H1 (cell line): ENCODE results near the gene TCEAL1. TPM values are rescaled to one million over a fixed set of nuclear protein-coding genes. Genes with fewer than 3 reads are reported as not detected.

Source experiments
- CTCF ChIA-PET: fragments of 300-600 bp; sonication (Branson Sonifier 250); formaldehyde crosslinking; loops from one replicate; lab custom pipeline; 2021; ENCODE audit not compliant: partially characterized antibody; lab: Charles Lee
- POLR2A ChIA-PET: fragments of 300-600 bp; sonication (Branson Sonifier 250); formaldehyde crosslinking; loops from one replicate; lab custom pipeline; 2021; ENCODE audit warnings: inconsistent platforms; ENCODE audit not compliant: partially characterized antibody; lab: Charles Lee
- DNase-seq, 2 experiments: peaks; one replicate each; pipeline versions ENCODE4 v3.0.0 to v3.0.0-alpha.2; 2010 to 2022; ENCODE audit warnings: low spot score in 2 of 2, low read depth in 1 of 2, mixed read lengths in 1 of 2
- FAIRE-seq: peaks from 2 replicates; lab custom pipeline; 2011; peaks lifted over from hg19 to GRCh38; lab: Jason Lieb, UNC
- H2AFZ ChIP-seq: 2 replicates; pipeline ENCODE4 v1.8.1; 2012; ENCODE audit warnings: low read length, inconsistent platforms
- H2AK5ac ChIP-seq: 2 replicates; pipeline ENCODE4 v1.6.1; 2013; ENCODE audit warnings: low read depth, low read length
- H2BK120ac ChIP-seq: replicated peaks from 2 replicates; pipeline ENCODE3; 2013; ENCODE audit warnings: low read depth, low read length, inconsistent platforms
- H2BK12ac ChIP-seq: 2 replicates; pipeline ENCODE4 v1.6.1; 2013; ENCODE audit warnings: low read depth, low read length
- H2BK15ac ChIP-seq: 2 replicates; pipeline ENCODE4 v1.6.1; 2013; ENCODE audit warnings: low read length
- H2BK20ac ChIP-seq: 2 replicates; pipeline ENCODE4 v1.6.1; 2013; ENCODE audit warnings: low read length
- H2BK5ac ChIP-seq: 2 replicates; pipeline ENCODE4 v1.6.1; 2013; ENCODE audit warnings: low read depth, low read length
- H3K14ac ChIP-seq: 2 replicates; pipeline ENCODE4 v1.6.1; 2013; ENCODE audit warnings: inconsistent platforms; ENCODE audit not compliant: insufficient read length
- H3K18ac ChIP-seq: 2 replicates; pipeline ENCODE4 v1.6.1; 2013; ENCODE audit warnings: low read length; ENCODE audit errors: extremely low read depth
- H3K23ac ChIP-seq: 2 replicates; pipeline ENCODE4 v1.6.1; 2013; ENCODE audit warnings: inconsistent platforms; ENCODE audit not compliant: insufficient read length
- H3K23me2 ChIP-seq: 2 replicates; pipeline ENCODE4 v1.6.1; 2013; ENCODE audit warnings: low read depth, low read length
- H3K27ac ChIP-seq: 2 replicates; pipeline ENCODE4 v1.6.1; 2011; ENCODE audit warnings: low read depth, low read length, inconsistent platforms
- H3K27me3 ChIP-seq, 4 experiments: replicated peaks in 1 of 4; 1 replicate in 1 of 4; 2 replicates in 3 of 4; pipeline versions ENCODE4 v1.6.1 to v1.8.1; 2011 to 2013; ENCODE audit warnings: low read length in 3 of 4, mild to moderate bottlenecking in 3 of 4, inconsistent platforms in 2 of 4, mixed read lengths in 2 of 4, moderate library complexity in 1 of 4; ENCODE audit not compliant: control insufficient read depth in 3 of 4, insufficient read depth in 3 of 4; ENCODE audit errors: extremely low read depth in 1 of 4
- H3K36me3 ChIP-seq, 4 experiments: 2 replicates each; pipeline versions ENCODE4 v1.6.1 to v1.8.1; 2011 to 2013; ENCODE audit warnings: mild to moderate bottlenecking in 4 of 4, low read length in 3 of 4, moderate library complexity in 2 of 4, control low read depth in 1 of 4, inconsistent platforms in 1 of 4; ENCODE audit not compliant: insufficient read depth in 4 of 4, control insufficient read depth in 2 of 4
- H3K4ac ChIP-seq: replicated peaks from 2 replicates; pipeline ENCODE3; 2013; ENCODE audit warnings: low read length, low read depth, mixed read lengths, inconsistent platforms; ENCODE audit not compliant: insufficient read length
- H3K4me1 ChIP-seq, 4 experiments: replicated peaks in 1 of 4; 1 replicate in 1 of 4; 2 replicates in 3 of 4; pipeline versions ENCODE4 v1.6.1 to v1.8.1; 2011 to 2013; ENCODE audit warnings: low read length in 3 of 4, inconsistent platforms in 2 of 4, mixed read lengths in 1 of 4; ENCODE audit not compliant: insufficient read depth in 4 of 4, control insufficient read depth in 3 of 4
- H3K4me2 ChIP-seq, 2 experiments: 2 replicates each; pipeline versions ENCODE4 v1.6.1 to v1.8.1; 2011 to 2013; ENCODE audit warnings: low read depth in 2 of 2, low read length in 2 of 2, control low read depth in 1 of 2, inconsistent platforms in 1 of 2, mild to moderate bottlenecking in 1 of 2; ENCODE audit not compliant: insufficient read depth in 1 of 2
- H3K4me3 ChIP-seq, 4 experiments: fragments of 200-600, 300-600 bp in 1 of 4; sonication (generic), shearing (Covaris generic), sonication (Bioruptor Twin) in 1 of 4; 2 replicates each; pipeline versions ENCODE4 v1.5.1 to v1.8.1; 2011 to 2016; ENCODE audit warnings: low read length in 4 of 4, low read depth in 3 of 4, control low read depth in 2 of 4, inconsistent platforms in 2 of 4, mild to moderate bottlenecking in 2 of 4, mixed read lengths in 1 of 4, moderate library complexity in 1 of 4; ENCODE audit not compliant: insufficient read depth in 2 of 4; ENCODE audit errors: extremely low read depth in 1 of 4
- H3K56ac ChIP-seq: replicated peaks from 2 replicates; pipeline ENCODE3; 2013; ENCODE audit warnings: low read depth, mild to moderate bottlenecking, mixed read lengths, low read length, inconsistent platforms; ENCODE audit not compliant: insufficient read length
- H3K79me1 ChIP-seq: 2 replicates; pipeline ENCODE4 v1.6.1; 2013; ENCODE audit warnings: low read depth, low read length, control low read depth
- H3K79me2 ChIP-seq, 2 experiments: 2 replicates each; pipeline versions ENCODE4 v1.6.1 to v1.8.1; 2012 to 2013; ENCODE audit warnings: low read length in 2 of 2, mild to moderate bottlenecking in 2 of 2, inconsistent platforms in 1 of 2; ENCODE audit not compliant: insufficient read depth in 2 of 2, control insufficient read depth in 1 of 2
- H3K9ac ChIP-seq, 4 experiments: replicated peaks in 1 of 4; 1 replicate in 1 of 4; 2 replicates in 3 of 4; pipeline versions ENCODE4 v1.6.1 to v1.8.1; 2011 to 2013; ENCODE audit warnings: low read depth in 3 of 4, low read length in 3 of 4, control low read depth in 2 of 4, mild to moderate bottlenecking in 2 of 4, moderate library complexity in 2 of 4, inconsistent platforms in 1 of 4; ENCODE audit errors: extremely low read depth in 1 of 4
- H3K9me3 ChIP-seq, 2 experiments: 2 replicates each; pipeline versions ENCODE4 v1.6.1 to v1.8.1; 2012 to 2013; ENCODE audit warnings: mild to moderate bottlenecking in 2 of 2, moderate library complexity in 2 of 2, control low read depth in 1 of 2, inconsistent platforms in 1 of 2, low read depth in 1 of 2, low read length in 1 of 2, mixed read lengths in 1 of 2; ENCODE audit not compliant: insufficient read depth in 2 of 2
- H4K20me1 ChIP-seq, 2 experiments: replicated peaks in 1 of 2; 2 replicates each; pipeline versions ENCODE3 to v1.8.1; 2011 to 2013; ENCODE audit warnings: inconsistent platforms in 2 of 2, low read length in 2 of 2, mild to moderate bottlenecking in 1 of 2; ENCODE audit not compliant: insufficient read depth in 2 of 2, control insufficient read depth in 1 of 2
- H4K5ac ChIP-seq: 2 replicates; pipeline ENCODE4 v1.6.1; 2013; ENCODE audit warnings: low read length, low read depth, mixed read lengths, inconsistent platforms; ENCODE audit not compliant: insufficient read length
- H4K8ac ChIP-seq: 2 replicates; pipeline ENCODE4 v1.8.0; 2013; ENCODE audit warnings: mild to moderate bottlenecking, moderate library complexity, low read length, inconsistent platforms; ENCODE audit not compliant: insufficient read depth; ENCODE audit errors: extremely low read depth
- H4K91ac ChIP-seq: replicated peaks from 2 replicates; pipeline ENCODE3; 2013; ENCODE audit warnings: low read length, mixed read lengths, inconsistent platforms; ENCODE audit not compliant: insufficient read length
- POLR2AphosphoS5 ChIP-seq: IDR thresholded peaks from 2 replicates; pipeline ENCODE4 v1.6.1; 2011; ENCODE audit warnings: low read depth, low read length
- RAD21 ChIP-seq, 2 experiments: IDR thresholded peaks in 1 of 2; conservative IDR thresholded peaks in 1 of 2; 2 replicates each; pipeline ENCODE4 v1.6.1; 2011; ENCODE audit warnings: low read depth in 2 of 2, low read length in 2 of 2, improper control_type of control experiment in 1 of 2, inconsistent platforms in 1 of 2, mild to moderate bottlenecking in 1 of 2, moderate library complexity in 1 of 2
- WGBS, 2 experiments: shearing (Covaris generic) in 1 of 2; methylation state at CpG; one replicate each; pipeline versions ENCODE4 v1.1.6 to v1.1.7; 2013 to 2015; ENCODE audit warnings: low lambda C conversion rate in 2 of 2, mixed read lengths in 2 of 2, inconsistent platforms in 1 of 2, low coverage in 1 of 2, missing lambda C conversion rate in 1 of 2; ENCODE audit not compliant: insufficient replicate concordance in 2 of 2, insufficient coverage in 1 of 2, insufficient read length in 1 of 2; ENCODE audit errors: extremely low coverage in 1 of 2, missing lambda C conversion rate in 1 of 2; 5-methylcytosine and 5-hydroxymethylcytosine counted together
- polyA plus RNA-seq, 7 experiments: library from polyadenylated mRNA; depleted of rRNA in 3 of 7; stranded (reverse) in 5 of 7; unstranded in 2 of 7; fragments of >200 nt in 5 of 7; fragments of 200-250 nt in 2 of 7; gene quantifications; 1 replicate in 5 of 7; 2 replicates in 1 of 7; 4 replicates in 1 of 7; pipeline versions ENCODE4 v1.2.1 to v1.2.3, GENCODE V29; 2011 to 2013; ENCODE audit warnings: missing spikeins in 2 of 7, mixed read lengths in 2 of 7
- total RNA-seq: library from RNA; stranded (reverse); fragmentation: NEBNext Ultra II Directional; extraction: Animal tissue kit (Norgen Biotek cat#: 25700); gene quantifications from 2 replicates; pipeline ENCODE4 v1.2.1, GENCODE V29; 2021
- TF ChIP-seq, protein P1 (sequence below), 3 experiments: IDR thresholded peaks; 1 replicate in 2 of 3; 2 replicates in 1 of 3; pipeline versions ENCODE4 v1.5.1 to v1.6.1; 2011; ENCODE audit warnings: low read length in 3 of 3, mild to moderate bottlenecking in 3 of 3, inconsistent platforms in 2 of 3, low read depth in 1 of 3, moderate library complexity in 1 of 3; ENCODE audit not compliant: insufficient read depth in 1 of 3; ENCODE audit errors: control extremely low read depth in 1 of 3
- TF ChIP-seq, protein P2 (sequence below): IDR thresholded peaks from 2 replicates; pipeline ENCODE4 v1.6.1; 2012; ENCODE audit warnings: inconsistent platforms

The TCEAL1 gene
- total and polyA plus RNA-seq, 2 of the 8 experiments (the other 6 are each of a cell fraction or from before 2014, with no cell fraction given), result 3.9 to 4.1 TPM

DNA sequence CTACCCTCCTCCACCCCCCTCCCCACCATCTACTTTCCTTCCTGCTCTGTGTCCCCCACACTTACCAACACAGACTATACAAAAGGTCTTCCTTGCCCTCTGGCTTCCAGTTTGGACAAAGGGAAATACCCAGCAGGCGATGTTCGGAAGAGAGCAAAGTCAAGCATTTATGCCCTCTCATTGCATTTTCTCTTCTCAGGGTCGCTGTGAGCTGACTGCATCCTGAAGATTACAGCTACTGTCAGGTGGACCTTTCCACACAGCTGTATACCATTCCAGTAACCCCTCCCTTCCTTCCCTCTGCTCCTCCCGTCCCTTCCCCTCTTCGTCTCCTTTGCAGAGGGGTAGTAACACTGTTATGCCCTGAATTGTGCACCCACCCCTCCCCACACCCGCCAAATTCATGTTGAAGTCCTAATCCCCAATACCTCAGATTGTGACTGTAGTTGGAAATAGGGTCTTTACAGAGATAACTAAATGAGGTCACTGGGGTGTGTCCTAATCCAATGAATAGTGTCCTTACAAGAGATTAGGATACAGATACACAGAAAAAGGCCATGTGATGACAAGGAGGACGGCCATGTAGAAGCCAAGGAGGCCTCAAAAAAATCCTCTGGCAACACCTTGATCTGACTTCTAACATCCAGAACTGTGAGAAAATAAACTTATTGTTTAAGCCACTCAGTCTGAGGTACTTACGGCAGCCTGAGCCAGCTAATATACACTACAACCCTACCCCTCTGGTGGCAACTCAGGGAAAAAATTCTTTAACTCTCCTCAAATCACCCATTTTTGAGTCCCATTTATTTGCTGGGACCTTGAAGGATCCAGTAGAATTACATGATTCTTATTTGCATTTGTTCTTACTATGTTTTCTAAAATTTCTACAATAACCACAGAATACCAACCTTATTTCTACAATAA, 46.0 kb downstream of the TCEAL1 start:
- no peak overlapping the region for H2AK5ac ChIP-seq
- CTCF ChIA-PET, result no interaction called here
- H3K23me2 ChIP-seq, result no peaks in the 10 kb centered on the region
- WGBS, 2 experiments, result 63% methylated on average over 8 of the region's 8 CpGs; no CpG with 5 or more reads in 1 of the 2 experiments
- H2AFZ ChIP-seq, result no peak overlapping the region
- H3K9ac ChIP-seq, result no peak overlapping the region
- no peaks in the 10 kb centered on the region for H3K79me1 ChIP-seq
- no peak overlapping the region for H3K27ac ChIP-seq
- no peak overlapping the region for H2BK120ac ChIP-seq
- H3K36me3 ChIP-seq, result peaks cover 3 to 38% (median 12%) of the 10 kb centered on the region in 4 experiments; a peak in 5 of 8 replicates
- H3K27me3 ChIP-seq, result no peaks in the 10 kb centered on the region
- POLR2A ChIA-PET, result interaction anchor here (0.7 kb wide), 1 partner anchor 49 kb away, joined by 3 read pairs; no protein-coding TSS in a partner anchor
- H4K91ac ChIP-seq, result no peak overlapping the region
- H3K56ac ChIP-seq, result no peak overlapping the region
- DNase-seq, result no peak
- no peak overlapping the region for H3K14ac ChIP-seq
- peak overlapping the region in 1 of 2 experiments; percentile 14; a peak in 1 of 4 replicates for H3K4me2 ChIP-seq
- no peak overlapping the region; the same call in 1 of the 2 replicates for H4K8ac ChIP-seq
- no peaks in the 10 kb centered on the region; a peak in 1 of 7 replicates for H3K4me1 ChIP-seq
- no peak overlapping the region for H2BK12ac ChIP-seq
- no peak overlapping the region for H3K18ac ChIP-seq
- H3K23ac ChIP-seq, result no peak overlapping the region
- H4K20me1 ChIP-seq, result no peaks in the 10 kb centered on the region
- H3K4me3 ChIP-seq, result no peak overlapping the region
- H2BK15ac ChIP-seq, result no peak overlapping the region
- no peaks in the 10 kb centered on the region for H3K79me2 ChIP-seq
- H4K5ac ChIP-seq, result no peak overlapping the region
- peak; percentile 84 for FAIRE-seq
- no peak overlapping the region for H3K4ac ChIP-seq
- H2BK5ac ChIP-seq, result no peak overlapping the region
- no peak overlapping the region for H2BK20ac ChIP-seq
- TF ChIP-seq RAD21 (IDR thresholded peaks at IDR 0.05 in 1 of 2, conservative IDR thresholded peaks at IDR 0.05 in 1 of 2; ENCODE audit: low read depth in 2 of 2, low read length in 2 of 2) (peak in 1 of 2 experiments; percentile 19; a peak in 1 of 4 replicates), POLR2AphosphoS5 (peak; percentile 15; the same call in 1 of the 2 replicates)
- TF ChIP-seq, protein P1, sequence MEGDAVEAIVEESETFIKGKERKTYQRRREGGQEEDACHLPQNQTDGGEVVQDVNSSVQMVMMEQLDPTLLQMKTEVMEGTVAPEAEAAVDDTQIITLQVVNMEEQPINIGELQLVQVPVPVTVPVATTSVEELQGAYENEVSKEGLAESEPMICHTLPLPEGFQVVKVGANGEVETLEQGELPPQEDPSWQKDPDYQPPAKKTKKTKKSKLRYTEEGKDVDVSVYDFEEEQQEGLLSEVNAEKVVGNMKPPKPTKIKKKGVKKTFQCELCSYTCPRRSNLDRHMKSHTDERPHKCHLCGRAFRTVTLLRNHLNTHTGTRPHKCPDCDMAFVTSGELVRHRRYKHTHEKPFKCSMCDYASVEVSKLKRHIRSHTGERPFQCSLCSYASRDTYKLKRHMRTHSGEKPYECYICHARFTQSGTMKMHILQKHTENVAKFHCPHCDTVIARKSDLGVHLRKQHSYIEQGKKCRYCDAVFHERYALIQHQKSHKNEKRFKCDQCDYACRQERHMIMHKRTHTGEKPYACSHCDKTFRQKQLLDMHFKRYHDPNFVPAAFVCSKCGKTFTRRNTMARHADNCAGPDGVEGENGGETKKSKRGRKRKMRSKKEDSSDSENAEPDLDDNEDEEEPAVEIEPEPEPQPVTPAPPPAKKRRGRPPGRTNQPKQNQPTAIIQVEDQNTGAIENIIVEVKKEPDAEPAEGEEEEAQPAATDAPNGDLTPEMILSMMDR (IDR thresholded peaks at IDR 0.05; ENCODE audit: control extremely low read depth in 1 of 3, insufficient read depth in 1 of 3, low read depth in 1 of 3, low read length in 3 of 3), result peak in 1 of 3 experiments; percentile 10; a peak in 1 of 4 replicates
- TF ChIP-seq, protein P2, sequence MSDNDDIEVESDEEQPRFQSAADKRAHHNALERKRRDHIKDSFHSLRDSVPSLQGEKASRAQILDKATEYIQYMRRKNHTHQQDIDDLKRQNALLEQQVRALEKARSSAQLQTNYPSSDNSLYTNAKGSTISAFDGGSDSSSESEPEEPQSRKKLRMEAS, result no peak
- H3K9me3 ChIP-seq, result no peaks in the 10 kb centered on the region
